ENCODE results near the gene ADAMTS8.

DNA sequence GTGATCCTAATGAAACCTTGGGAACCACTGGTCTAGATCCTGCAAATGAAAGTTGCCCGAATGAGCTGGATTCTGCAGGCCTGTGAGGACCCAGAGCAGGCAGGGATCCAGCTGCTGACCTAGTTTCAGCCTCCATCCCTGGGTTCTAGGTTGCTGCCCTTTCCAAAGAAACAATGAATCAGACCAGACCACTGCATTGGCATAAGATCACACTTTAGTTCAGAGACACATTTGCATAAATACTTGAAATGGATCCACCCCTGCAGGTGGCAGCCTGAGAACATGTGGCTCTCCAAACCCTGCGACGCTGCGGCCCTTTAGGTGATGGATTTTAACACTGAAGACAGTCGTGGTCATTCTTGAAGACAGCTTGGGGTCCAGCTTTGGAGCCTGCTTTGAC, 23.7 kb downstream of the ADAMTS8 start:
- TF ChIP-seq, protein P1, sequence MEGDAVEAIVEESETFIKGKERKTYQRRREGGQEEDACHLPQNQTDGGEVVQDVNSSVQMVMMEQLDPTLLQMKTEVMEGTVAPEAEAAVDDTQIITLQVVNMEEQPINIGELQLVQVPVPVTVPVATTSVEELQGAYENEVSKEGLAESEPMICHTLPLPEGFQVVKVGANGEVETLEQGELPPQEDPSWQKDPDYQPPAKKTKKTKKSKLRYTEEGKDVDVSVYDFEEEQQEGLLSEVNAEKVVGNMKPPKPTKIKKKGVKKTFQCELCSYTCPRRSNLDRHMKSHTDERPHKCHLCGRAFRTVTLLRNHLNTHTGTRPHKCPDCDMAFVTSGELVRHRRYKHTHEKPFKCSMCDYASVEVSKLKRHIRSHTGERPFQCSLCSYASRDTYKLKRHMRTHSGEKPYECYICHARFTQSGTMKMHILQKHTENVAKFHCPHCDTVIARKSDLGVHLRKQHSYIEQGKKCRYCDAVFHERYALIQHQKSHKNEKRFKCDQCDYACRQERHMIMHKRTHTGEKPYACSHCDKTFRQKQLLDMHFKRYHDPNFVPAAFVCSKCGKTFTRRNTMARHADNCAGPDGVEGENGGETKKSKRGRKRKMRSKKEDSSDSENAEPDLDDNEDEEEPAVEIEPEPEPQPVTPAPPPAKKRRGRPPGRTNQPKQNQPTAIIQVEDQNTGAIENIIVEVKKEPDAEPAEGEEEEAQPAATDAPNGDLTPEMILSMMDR (IDR thresholded peaks at IDR 0.05), result no peak
- no peak for TF ChIP-seq POLR2A (IDR thresholded peaks at IDR 0.05)
